WTC11 (cell line): Measurements from ENCODE around the gene MKI67. TPM values are rescaled to one million over a fixed set of nuclear protein-coding genes. Genes with fewer than 3 reads are reported as not detected.

Experiments
- ATAC-seq: fragments of 200-7000 bp; cut with Tn5 transposase; 2 replicates; pipeline ENCODE4 v1.10.0; 2021; ENCODE audit warnings: mild to moderate bottlenecking, moderate library complexity
- CTCF ChIA-PET: fragments of 300-600 bp; sonication (Branson Sonifier 250); formaldehyde crosslinking; loops from one replicate; lab custom pipeline; 2021; ENCODE audit warnings: antibody characterized with exemption; lab: Charles Lee
- POLR2A ChIA-PET: fragments of 350-600 bp; sonication (Branson Sonifier 250); formaldehyde crosslinking; loops from one replicate; lab custom pipeline; 2021; ENCODE audit warnings: antibody characterized with exemption; lab: Charles Lee
- DNase-seq: peaks from one replicate; pipeline ENCODE4 v3.0.0; 2021; ENCODE audit warnings: low spot score
- H3K27ac Mint-ChIP-seq: 2 replicates; pipeline ENCODE4 v1.8.0; 2021; ENCODE audit warnings: mixed read lengths
- H3K27me3 Mint-ChIP-seq: 2 replicates; pipeline ENCODE4 v1.8.0; 2021; ENCODE audit warnings: low read depth, mild to moderate bottlenecking, moderate library complexity, mixed read lengths
- H3K36me3 Mint-ChIP-seq: 2 replicates; pipeline ENCODE4 v1.8.0; 2021; ENCODE audit warnings: mixed read lengths
- H3K4me1 Mint-ChIP-seq: 2 replicates; pipeline ENCODE4 v1.8.0; 2022; ENCODE audit warnings: mixed read lengths
- H3K4me3 Mint-ChIP-seq: 2 replicates; pipeline ENCODE4 v1.8.0; 2021; ENCODE audit warnings: mild to moderate bottlenecking, moderate library complexity, mixed read lengths
- H3K9me3 Mint-ChIP-seq: 2 replicates; pipeline ENCODE4 v1.8.0; 2021; ENCODE audit warnings: mixed read lengths
- CREM ChIP-seq: sonication (generic); formaldehyde crosslinking; IDR thresholded peaks from 2 replicates; pipeline ENCODE4 v1.8.1; 2022; ENCODE audit warnings: mild to moderate bottlenecking, missing genetic modification reagents, moderate library complexity
- EMX1 ChIP-seq: fragments of 250-450 bp; sonication (Bioruptor Pico); IDR thresholded peaks from 2 replicates; pipeline ENCODE4 v1.8.0; 2021; ENCODE audit warnings: mild to moderate bottlenecking
- FOXJ3 ChIP-seq: sonication (generic); formaldehyde crosslinking; IDR thresholded peaks from 2 replicates; pipeline ENCODE4 v1.9.0; 2021; ENCODE audit warnings: missing genetic modification reagents, mild to moderate bottlenecking, borderline replicate concordance
- FOXK1 ChIP-seq: sonication (generic); formaldehyde crosslinking; IDR thresholded peaks from 2 replicates; pipeline ENCODE4 v1.8.0; 2022; ENCODE audit warnings: mild to moderate bottlenecking, moderate library complexity, missing genetic modification reagents
- FOXP1 ChIP-seq: sonication (generic); formaldehyde crosslinking; IDR thresholded peaks from 2 replicates; pipeline ENCODE4 v1.8.0; 2022; ENCODE audit warnings: missing genetic modification reagents, mild to moderate bottlenecking, moderate library complexity, borderline replicate concordance
- IRF2 ChIP-seq: sonication (generic); formaldehyde crosslinking; IDR thresholded peaks from 2 replicates; pipeline ENCODE4 v1.8.0; 2022; ENCODE audit warnings: low read depth, missing genetic modification reagents, borderline replicate concordance
- NFYB ChIP-seq: sonication (generic); formaldehyde crosslinking; conservative IDR thresholded peaks from 2 replicates; pipeline ENCODE4 v1.8.0; 2022; ENCODE audit warnings: low read depth, missing genetic modification reagents
- NR2C2 ChIP-seq: sonication (generic); formaldehyde crosslinking; IDR thresholded peaks from 2 replicates; pipeline ENCODE4 v1.8.0; 2022; ENCODE audit warnings: mild to moderate bottlenecking, missing genetic modification reagents
- NR3C1 ChIP-seq: sonication (generic); formaldehyde crosslinking; conservative IDR thresholded peaks from 2 replicates; pipeline ENCODE4 v1.8.1; 2023; ENCODE audit warnings: low read depth, mild to moderate bottlenecking, missing genetic modification reagents
- PRRX2 ChIP-seq: fragments of 250-450 bp; sonication (Bioruptor Pico); IDR thresholded peaks from 2 replicates; pipeline ENCODE4 v1.8.0; 2021; ENCODE audit warnings: mild to moderate bottlenecking
- RELA ChIP-seq: sonication (generic); formaldehyde crosslinking; IDR thresholded peaks from 2 replicates; pipeline ENCODE4 v1.8.1; 2022; ENCODE audit warnings: missing genetic modification reagents, mild to moderate bottlenecking, borderline replicate concordance
- SOX15 ChIP-seq: fragments of 250-450 bp; sonication (Bioruptor Pico); IDR thresholded peaks from 2 replicates; pipeline ENCODE4 v1.9.0; 2021; ENCODE audit warnings: mild to moderate bottlenecking
- TEAD4 ChIP-seq: sonication (generic); formaldehyde crosslinking; IDR thresholded peaks from 2 replicates; pipeline ENCODE4 v1.8.0; 2022; ENCODE audit warnings: mild to moderate bottlenecking, missing genetic modification reagents
- total RNA-seq: library from RNA; stranded (reverse); gene quantifications from 3 replicates; pipeline ENCODE4 v1.2.3, GENCODE V29; 2021
- TF ChIP-seq, protein P1 (sequence below): sonication (generic); formaldehyde crosslinking; IDR thresholded peaks from 2 replicates; pipeline ENCODE4 v1.8.0; 2022; ENCODE audit warnings: mild to moderate bottlenecking, missing genetic modification reagents
- TF ChIP-seq, protein P2 (sequence below): fragments of 250-450 bp; sonication (Bioruptor Pico); IDR thresholded peaks from 2 replicates; pipeline ENCODE4 v1.9.0; 2021; ENCODE audit warnings: moderate library complexity, mild to moderate bottlenecking, inconsistent platforms, borderline replicate concordance
- TF ChIP-seq, protein P3 (sequence below): fragments of 250-450 bp; sonication (Bioruptor Pico); conservative IDR thresholded peaks from 2 replicates; pipeline ENCODE4 v1.9.0; 2021; ENCODE audit warnings: mild to moderate bottlenecking
- TF ChIP-seq, protein P4 (sequence below): sonication (generic); formaldehyde crosslinking; IDR thresholded peaks from 2 replicates; pipeline ENCODE4 v1.8.1; 2023; ENCODE audit warnings: mild to moderate bottlenecking, moderate library complexity, missing genetic modification reagents
- TF ChIP-seq, protein P5 (sequence below): fragments of 250-450 bp; sonication (Bioruptor Pico); IDR thresholded peaks from 2 replicates; pipeline ENCODE4 v2.1.2; 2022; ENCODE audit warnings: mild to moderate bottlenecking, moderate library complexity
- TF ChIP-seq, protein P6 (sequence below): sonication (generic); formaldehyde crosslinking; IDR thresholded peaks from 2 replicates; pipeline ENCODE4 v1.8.1; 2022; ENCODE audit warnings: mild to moderate bottlenecking, moderate library complexity, missing genetic modification reagents

The MKI67 gene
- total RNA-seq, 1 experiment from 2014 or later: 118 TPM

DNA sequence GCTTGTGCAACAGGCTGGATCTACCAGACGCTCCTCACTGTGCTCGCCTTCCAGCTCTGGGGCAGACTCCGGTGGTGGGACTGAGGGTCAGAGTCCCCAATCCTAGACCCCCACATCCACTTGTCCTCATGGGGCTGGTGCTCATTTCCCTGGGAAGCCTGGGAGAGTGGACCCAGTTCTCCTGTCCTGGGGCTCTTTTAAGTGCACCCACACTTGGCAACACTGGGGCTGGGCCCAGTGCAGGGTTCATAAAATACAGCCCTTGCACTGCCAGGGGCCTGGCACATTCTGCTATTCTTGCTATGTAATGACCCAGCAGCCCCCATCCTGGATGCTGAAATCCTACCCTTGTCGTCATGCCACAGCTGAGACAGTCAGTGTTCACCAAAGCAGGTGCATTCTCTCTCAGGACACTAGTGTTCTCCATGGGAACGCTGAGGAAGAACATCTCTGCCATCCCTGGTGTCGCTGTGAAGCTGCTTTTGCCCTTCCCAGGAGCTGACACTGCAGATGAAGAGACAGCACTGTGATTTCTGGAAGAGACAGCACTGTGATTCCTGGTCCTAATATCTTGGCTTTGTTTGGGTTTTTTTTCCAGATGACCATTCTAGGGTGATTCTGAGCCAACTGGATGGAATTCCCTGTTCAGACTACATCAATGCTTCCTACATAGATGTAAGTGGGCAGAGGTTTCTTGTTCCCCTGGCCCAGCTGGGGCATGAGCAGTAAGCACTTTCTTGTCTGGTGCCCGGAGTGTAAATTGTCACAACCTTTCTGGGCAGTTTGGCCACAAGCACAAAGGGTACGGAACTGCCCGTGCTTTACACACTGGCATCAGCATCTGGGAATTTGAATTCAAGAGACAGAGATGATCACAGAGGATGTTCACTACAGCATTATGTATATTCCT lies 65.6 kb downstream of the MKI67 start:
- Mint-ChIP-seq H3K4me1 (peaks cover 29% of the 10 kb centered on the region), H3K27ac (no peak overlapping the region), H3K27me3 (no peaks in the 10 kb centered on the region), H3K36me3 (no peaks in the 10 kb centered on the region), H3K9me3 (no peaks in the 10 kb centered on the region), H3K4me3 (no peak overlapping the region)
- POLR2A ChIA-PET: no interaction called here
- ATAC-seq (no peak), DNase-seq (no peak)
- no peak for TF ChIP-seq IRF2 (CRISPR knock-in tag)
- TF ChIP-seq RELA (CRISPR knock-in tag): no peak
- TF ChIP-seq EMX1 (CRISPR knock-in tag): no peak
- no peak for TF ChIP-seq PRRX2 (CRISPR knock-in tag)
- TF ChIP-seq, protein P1, sequence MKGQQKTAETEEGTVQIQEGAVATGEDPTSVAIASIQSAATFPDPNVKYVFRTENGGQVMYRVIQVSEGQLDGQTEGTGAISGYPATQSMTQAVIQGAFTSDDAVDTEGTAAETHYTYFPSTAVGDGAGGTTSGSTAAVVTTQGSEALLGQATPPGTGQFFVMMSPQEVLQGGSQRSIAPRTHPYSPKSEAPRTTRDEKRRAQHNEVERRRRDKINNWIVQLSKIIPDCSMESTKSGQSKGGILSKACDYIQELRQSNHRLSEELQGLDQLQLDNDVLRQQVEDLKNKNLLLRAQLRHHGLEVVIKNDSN (CRISPR knock-in tag): no peak
- no peak for TF ChIP-seq FOXP1
- TF ChIP-seq, protein P2, sequence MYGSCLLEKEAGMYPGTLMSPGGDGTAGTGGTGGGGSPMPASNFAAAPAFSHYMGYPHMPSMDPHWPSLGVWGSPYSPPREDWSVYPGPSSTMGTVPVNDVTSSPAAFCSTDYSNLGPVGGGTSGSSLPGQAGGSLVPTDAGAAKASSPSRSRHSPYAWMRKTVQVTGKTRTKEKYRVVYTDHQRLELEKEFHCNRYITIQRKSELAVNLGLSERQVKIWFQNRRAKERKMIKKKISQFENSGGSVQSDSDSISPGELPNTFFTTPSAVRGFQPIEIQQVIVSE: no peak
- CTCF ChIA-PET: interaction anchor here (2.3 kb wide), 1 partner anchor 9 kb away, joined by 12 read pairs; no protein-coding TSS in a partner anchor

DNA sequence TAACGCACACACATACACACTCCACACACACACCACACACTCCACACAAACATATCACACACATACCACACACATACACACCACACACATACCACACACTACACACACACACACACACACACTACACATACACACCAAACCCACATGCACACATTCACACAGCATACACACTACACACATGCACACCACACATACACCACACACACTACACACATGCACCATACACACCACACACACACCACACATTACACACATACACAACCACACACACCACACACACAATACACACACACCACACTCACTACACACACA lies 66.3 kb downstream of the MKI67 start:
- no peak for TF ChIP-seq NR2C2
- TF ChIP-seq SOX15 (CRISPR knock-in tag): no peak
- TF ChIP-seq, protein P3, sequence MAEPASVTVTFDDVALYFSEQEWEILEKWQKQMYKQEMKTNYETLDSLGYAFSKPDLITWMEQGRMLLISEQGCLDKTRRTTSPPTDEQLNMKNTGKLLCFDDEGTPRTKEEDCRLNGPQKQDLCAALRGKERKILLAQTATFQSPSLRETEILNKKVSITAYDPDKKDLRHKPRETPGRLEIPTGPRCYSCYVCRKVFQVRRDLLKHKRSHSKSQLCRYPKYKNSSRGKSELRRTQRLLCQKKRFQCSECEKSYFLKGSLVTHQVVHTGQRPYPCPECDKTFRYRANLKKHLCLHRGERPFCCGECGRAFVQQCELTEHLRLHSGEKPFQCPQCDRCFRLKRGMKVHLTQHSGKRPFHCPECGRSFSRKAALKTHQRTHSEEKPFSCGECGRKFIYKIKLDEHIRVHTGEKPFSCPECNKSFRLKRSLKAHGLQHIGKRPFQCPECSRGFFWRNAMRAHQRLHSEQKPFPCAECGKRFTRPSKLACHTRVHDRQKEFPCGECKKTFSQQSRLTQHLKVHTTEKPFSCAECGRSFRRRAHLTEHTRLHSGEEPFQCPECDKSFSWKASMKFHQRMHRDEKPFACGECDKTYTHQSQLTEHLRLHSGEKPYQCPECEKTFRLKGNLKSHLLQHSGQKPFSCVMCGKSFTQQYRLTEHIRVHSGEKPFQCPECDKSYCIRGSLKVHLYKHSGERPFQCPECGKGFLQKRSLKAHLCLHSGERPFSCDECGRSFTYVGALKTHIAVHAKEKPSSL (CRISPR knock-in tag): no peak
- TF ChIP-seq, protein P2: no peak
- no peak for TF ChIP-seq FOXJ3 (CRISPR knock-in tag)
- TF ChIP-seq NR3C1: no peak
- TF ChIP-seq, protein P4, sequence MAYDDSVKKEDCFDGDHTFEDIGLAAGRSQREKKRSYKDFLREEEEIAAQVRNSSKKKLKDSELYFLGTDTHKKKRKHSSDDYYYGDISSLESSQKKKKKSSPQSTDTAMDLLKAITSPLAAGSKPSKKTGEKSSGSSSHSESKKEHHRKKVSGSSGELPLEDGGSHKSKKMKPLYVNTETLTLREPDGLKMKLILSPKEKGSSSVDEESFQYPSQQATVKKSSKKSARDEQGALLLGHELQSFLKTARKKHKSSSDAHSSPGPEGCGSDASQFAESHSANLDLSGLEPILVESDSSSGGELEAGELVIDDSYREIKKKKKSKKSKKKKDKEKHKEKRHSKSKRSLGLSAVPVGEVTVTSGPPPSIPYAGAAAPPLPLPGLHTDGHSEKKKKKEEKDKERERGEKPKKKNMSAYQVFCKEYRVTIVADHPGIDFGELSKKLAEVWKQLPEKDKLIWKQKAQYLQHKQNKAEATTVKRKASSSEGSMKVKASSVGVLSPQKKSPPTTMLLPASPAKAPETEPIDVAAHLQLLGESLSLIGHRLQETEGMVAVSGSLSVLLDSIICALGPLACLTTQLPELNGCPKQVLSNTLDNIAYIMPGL (CRISPR knock-in tag): no peak
- TF ChIP-seq, protein P5, sequence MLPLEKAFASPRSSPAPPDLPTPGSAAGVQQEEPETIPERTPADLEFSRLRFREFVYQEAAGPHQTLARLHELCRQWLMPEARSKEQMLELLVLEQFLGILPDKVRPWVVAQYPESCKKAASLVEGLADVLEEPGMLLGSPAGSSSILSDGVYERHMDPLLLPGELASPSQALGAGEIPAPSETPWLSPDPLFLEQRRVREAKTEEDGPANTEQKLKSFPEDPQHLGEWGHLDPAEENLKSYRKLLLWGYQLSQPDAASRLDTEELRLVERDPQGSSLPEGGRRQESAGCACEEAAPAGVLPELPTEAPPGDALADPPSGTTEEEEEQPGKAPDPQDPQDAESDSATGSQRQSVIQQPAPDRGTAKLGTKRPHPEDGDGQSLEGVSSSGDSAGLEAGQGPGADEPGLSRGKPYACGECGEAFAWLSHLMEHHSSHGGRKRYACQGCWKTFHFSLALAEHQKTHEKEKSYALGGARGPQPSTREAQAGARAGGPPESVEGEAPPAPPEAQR (CRISPR knock-in tag): no peak
- no peak for TF ChIP-seq NFYB (CRISPR knock-in tag)
- TF ChIP-seq CREM (CRISPR knock-in tag): no peak
- TF ChIP-seq TEAD4 (CRISPR knock-in tag): no peak
- TF ChIP-seq FOXK1 (CRISPR knock-in tag): no peak
- TF ChIP-seq, protein P6, sequence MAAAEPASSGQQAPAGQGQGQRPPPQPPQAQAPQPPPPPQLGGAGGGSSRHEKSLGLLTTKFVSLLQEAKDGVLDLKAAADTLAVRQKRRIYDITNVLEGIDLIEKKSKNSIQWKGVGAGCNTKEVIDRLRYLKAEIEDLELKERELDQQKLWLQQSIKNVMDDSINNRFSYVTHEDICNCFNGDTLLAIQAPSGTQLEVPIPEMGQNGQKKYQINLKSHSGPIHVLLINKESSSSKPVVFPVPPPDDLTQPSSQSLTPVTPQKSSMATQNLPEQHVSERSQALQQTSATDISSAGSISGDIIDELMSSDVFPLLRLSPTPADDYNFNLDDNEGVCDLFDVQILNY: no peak
- TF ChIP-seq, all 79 proteins: peak for 0

More for the DNA sequence above, 66.3 kb downstream of the MKI67 start:
- H3K27ac Mint-ChIP-seq: no peak overlapping the region
- H3K9me3 Mint-ChIP-seq: no peaks in the 10 kb centered on the region
- DNase-seq: no peak
- no peak overlapping the region for H3K4me3 Mint-ChIP-seq
- H3K27me3 Mint-ChIP-seq: no peaks in the 10 kb centered on the region
- H3K36me3 Mint-ChIP-seq: no peaks in the 10 kb centered on the region
- CTCF ChIA-PET: interaction anchor here (2.3 kb wide), 1 partner anchor 10 kb away, joined by 12 read pairs; no protein-coding TSS in a partner anchor
- peaks cover 29% of the 10 kb centered on the region for H3K4me1 Mint-ChIP-seq
- no peak for ATAC-seq
- POLR2A ChIA-PET: no interaction called here
